Activated CD8-positive, alpha-beta memory T cell treated with anti-CD3 and anti-CD28 coated beads, Interleukin-2, amount 10 ng/mL, durations not matched to agents 7 days and 5 days (primary cell): ENCODE data around the gene FURIN. TPM values are rescaled to one million over a fixed set of nuclear protein-coding genes. Genes with fewer than 3 reads are reported as not detected.
A peak's percentile ranks its signal among the peaks of the same experiment; 100 is the strongest.

ENCODE experiments used
- ATAC-seq: fragments of 150-1000 bp; cut with Tn5 transposase; one replicate; pipeline ENCODE4 v1.10.0; 2021; ENCODE audit warnings: moderate library complexity
- CTCF ChIA-PET: fragments of 350-600 bp; sonication (Branson Sonifier 250); formaldehyde crosslinking; loops from one replicate; lab custom pipeline; 2021; ENCODE audit warnings: antibody characterized with exemption; lab: Charles Lee
- DNase-seq: peaks from one replicate; pipeline ENCODE4 v3.0.0-alpha.2; 2020
- H3K27ac Mint-ChIP-seq: one replicate; pipeline ENCODE4 v1.8.0; 2021; ENCODE audit warnings: mild to moderate bottlenecking, mixed read lengths
- H3K27me3 Mint-ChIP-seq: one replicate; pipeline ENCODE4 v1.8.0; 2021; ENCODE audit warnings: mixed read lengths
- H3K36me3 Mint-ChIP-seq: one replicate; pipeline ENCODE4 v1.8.0; 2021; ENCODE audit warnings: mild to moderate bottlenecking, mixed read lengths
- H3K4me1 Mint-ChIP-seq: one replicate; pipeline ENCODE4 v1.8.0; 2021; ENCODE audit warnings: mixed read lengths
- H3K4me3 Mint-ChIP-seq: one replicate; pipeline ENCODE4 v1.8.0; 2021; ENCODE audit warnings: mild to moderate bottlenecking, moderate library complexity, mixed read lengths
- H3K9me3 Mint-ChIP-seq: one replicate; pipeline ENCODE4 v1.8.0; 2022; ENCODE audit warnings: low read depth, mixed read lengths
- total RNA-seq, 2 experiments: library from RNA; stranded (reverse); gene quantifications; one replicate each; pipeline ENCODE4 v1.2.3, GENCODE V29; 2021

The FURIN gene
- total RNA-seq, 2 experiments from 2014 or later = 487 to 625 TPM

DNA sequence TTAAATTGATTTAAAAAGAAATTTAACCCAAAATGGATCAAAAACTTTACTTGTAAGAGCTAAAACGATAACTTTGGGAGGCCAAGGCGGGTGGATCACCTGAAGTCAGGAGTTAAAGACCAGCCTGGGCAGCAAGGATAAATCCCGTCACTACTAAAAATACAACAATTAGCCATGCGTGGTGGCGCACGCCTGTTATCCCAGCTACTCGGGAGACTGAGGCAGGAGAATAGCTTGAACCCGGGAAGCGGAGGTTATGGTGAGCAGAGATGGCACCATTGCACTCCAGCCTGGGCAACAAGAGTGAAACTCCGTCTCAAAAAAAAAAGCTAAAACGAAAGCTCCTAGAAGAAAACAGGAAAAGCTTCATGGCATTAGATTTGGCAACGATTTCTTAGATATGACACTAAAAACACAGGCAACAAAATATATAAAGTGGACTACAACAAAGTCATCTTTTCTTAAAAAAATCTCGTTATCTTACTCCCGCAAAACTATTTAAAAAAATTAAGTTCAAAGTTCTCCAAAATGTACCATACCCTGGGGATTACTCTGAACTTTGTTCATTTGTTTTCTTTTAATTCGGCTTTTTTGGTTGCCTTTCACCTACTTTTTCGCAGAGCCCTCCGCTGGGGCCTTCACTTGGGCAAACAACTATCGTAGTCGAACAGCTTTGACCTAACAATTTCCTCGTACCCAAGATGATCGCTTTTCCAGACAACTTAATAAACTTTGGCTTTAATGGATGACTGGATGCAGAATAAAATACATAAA, 61.0 kb downstream of the FURIN start:
- DNase-seq = no peak
- no peak for ATAC-seq
- peak overlapping the region; percentile 99 for H3K4me3 Mint-ChIP-seq
- H3K27me3 Mint-ChIP-seq = no peaks in the 10 kb centered on the region
- no peaks in the 10 kb centered on the region for H3K9me3 Mint-ChIP-seq
- peak overlapping the region; percentile 100 for H3K27ac Mint-ChIP-seq
- peaks cover 19% of the 10 kb centered on the region for H3K36me3 Mint-ChIP-seq
- H3K4me1 Mint-ChIP-seq = peaks cover 56% of the 10 kb centered on the region
- CTCF ChIA-PET = interaction anchor here (0.6 to 8.6 kb wide), 12 partner anchors 6 to 281 kb away, joined by 3 to 181 read pairs (median 4); partner anchors contain the start of genes BLM, MAN2A2, RCCD1 and VPS33B

DNA sequence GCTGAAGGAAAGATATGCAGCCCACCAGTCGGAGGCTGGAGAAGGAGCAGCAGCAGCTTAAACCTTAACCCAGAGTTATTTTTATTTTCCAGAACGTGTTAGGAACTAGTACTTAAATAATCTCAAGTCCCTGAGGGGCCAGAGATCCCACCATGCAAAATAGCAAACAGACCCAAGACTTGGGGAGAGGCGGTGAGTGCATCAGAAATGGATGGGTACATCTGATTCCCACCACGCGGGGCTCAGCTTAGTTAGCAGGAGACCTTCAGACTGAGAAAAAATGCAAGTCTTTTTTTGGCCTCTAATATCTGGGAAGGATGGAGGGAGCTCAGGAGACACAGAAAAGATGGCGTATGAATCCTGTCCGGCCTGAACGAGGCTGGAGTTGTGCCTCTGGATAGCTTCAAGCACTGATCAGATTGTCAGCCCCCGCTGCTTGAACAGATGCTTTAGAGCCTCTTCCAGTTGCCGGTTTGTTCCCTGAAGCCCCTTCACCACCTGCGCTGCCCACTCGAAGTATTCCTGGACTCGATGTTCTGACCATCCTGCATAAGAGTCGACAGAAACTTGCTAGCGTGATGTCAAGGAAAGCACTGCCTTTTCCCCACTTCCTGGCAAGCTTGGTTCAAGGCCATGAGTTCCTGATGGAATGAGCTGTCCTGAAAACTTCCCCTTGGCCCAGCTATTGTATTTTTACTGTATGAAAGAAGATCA, 62.6 kb downstream of the FURIN start:
- peaks cover 52% of the 10 kb centered on the region for H3K4me1 Mint-ChIP-seq
- CTCF ChIA-PET = interaction anchor here (0.7 to 8.6 kb wide), 42 partner anchors 8 to 621 kb away, joined by 3 to 181 read pairs (median 6); partner anchors contain the start of genes BLM, FES, MAN2A2 and RCCD1

DNA sequence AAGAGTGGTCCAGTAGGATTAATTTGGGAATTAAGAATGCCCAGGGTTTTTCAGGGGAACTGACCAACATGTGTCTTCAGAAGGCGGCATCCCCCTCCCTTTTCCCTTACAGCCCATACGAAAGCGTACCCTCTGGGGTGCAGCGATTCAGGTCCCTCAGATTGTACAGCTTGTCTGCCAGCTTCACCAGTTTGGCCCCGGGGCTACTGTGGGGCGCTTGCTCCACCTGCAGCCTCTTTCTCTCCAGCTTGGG, 63.1 kb downstream of the FURIN start:
- ATAC-seq (no peak), DNase-seq (no peak)
- Mint-ChIP-seq H3K27me3 (no peaks in the 10 kb centered on the region), H3K9me3 (no peaks in the 10 kb centered on the region), H3K36me3 (peaks cover 18% of the 10 kb centered on the region), H3K27ac (peak overlapping the region; percentile 100), H3K4me1 (peaks cover 56% of the 10 kb centered on the region), H3K4me3 (peak overlapping the region; percentile 99)
- CTCF ChIA-PET = interaction anchor here (0.7 to 8.6 kb wide), 44 partner anchors 8 to 621 kb away, joined by 3 to 181 read pairs (median 6); partner anchors contain the start of genes BLM, FES, MAN2A2 and RCCD1

More for the DNA sequence above, 62.6 kb downstream of the FURIN start:
- DNase-seq (no peak), ATAC-seq (no peak)
- Mint-ChIP-seq H3K4me3 (peak overlapping the region; percentile 99), H3K9me3 (no peaks in the 10 kb centered on the region), H3K36me3 (peaks cover 14% of the 10 kb centered on the region), H3K27me3 (no peaks in the 10 kb centered on the region), H3K27ac (peak overlapping the region; percentile 100)

DNA sequence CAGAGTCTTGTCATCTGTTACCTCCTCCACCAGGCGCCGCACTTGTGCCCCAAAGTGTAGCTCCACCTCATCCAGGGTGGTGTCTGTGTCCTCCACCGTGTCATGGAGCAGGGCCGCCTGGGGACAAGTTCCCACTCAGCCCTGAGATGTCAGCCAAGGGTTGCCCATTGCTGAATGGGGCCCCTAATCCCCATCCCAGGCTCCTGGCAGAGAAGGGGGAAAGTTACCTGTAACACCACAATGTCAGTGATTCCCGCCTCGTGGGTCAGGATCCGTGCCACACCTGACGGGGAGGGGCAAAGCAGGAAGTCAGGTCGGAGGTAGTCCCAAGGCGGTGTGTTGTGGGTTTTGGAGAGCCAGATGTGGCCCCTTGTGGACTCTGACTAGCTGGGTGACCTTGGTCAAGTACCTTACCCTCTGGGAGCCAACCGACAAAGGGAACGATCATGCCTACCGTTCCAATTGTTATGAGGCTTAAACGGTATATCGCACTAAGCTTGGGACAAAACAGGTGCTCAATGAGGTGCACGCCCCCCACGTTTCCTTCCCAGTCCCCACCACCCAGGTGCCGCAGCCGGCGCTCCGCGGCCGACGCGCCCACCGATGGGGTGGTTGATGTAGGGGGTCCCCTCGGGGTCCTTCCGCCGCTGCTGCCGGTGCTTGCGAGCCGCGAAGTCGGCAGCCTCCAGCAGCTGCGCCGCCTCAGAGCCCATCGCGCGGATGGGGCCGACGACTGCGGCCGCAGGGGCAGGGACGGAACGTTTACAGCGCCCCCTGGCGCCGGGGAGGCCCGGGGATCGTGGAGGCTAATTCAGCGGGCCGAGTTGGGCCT, 63.7 kb downstream of the FURIN start, which contains the start of gene HDDC3:
Gene HDDC3 (minus strand): TSS at position 722 of the 832 bp plus-strand sequence. CDS start 9 bp downstream, at position 713.
- peak within 1 kb of the TSS; percentile 100 for H3K27ac Mint-ChIP-seq
- no peaks in the 10 kb centered on the region for H3K27me3 Mint-ChIP-seq
- DNase-seq (peak; percentile 95), ATAC-seq (peak; percentile 52)
- CTCF ChIA-PET = interaction anchor here (0.6 to 8.6 kb wide), 60 partner anchors 9 to 833 kb away, joined by 3 to 181 read pairs (median 5); partner anchors contain the start of genes BLM, FES, FURIN and MAN2A2
- H3K36me3 Mint-ChIP-seq = peaks cover 20% of the 10 kb centered on the region
- no peaks in the 10 kb centered on the region for H3K9me3 Mint-ChIP-seq
- H3K4me3 Mint-ChIP-seq = peak within 1 kb of the TSS; percentile 99
- H3K4me1 Mint-ChIP-seq = peaks cover 62% of the 10 kb centered on the region

DNA sequence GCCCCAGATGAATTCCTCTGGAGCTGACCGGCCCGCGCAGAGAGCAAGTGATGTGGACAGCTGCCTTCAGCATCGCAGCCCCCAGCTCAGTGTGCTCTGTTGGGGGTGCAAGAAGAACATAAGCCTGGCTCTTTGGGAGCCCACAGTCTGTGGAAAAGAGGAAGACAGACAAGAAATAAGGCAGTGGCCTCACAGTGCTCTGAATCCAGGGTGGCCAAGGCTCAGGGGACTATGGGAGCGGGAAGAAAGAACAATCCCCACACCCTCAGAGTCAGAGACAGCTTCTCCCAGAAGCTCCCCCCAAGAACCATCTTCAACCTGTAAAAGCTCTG, 64.2 kb downstream of the FURIN start:
- H3K27ac Mint-ChIP-seq = peak overlapping the region; percentile 100
- peak overlapping the region; percentile 99 for H3K4me3 Mint-ChIP-seq
- no peak for ATAC-seq
- H3K27me3 Mint-ChIP-seq = no peaks in the 10 kb centered on the region
- CTCF ChIA-PET = interaction anchor here (0.7 to 8.6 kb wide), 43 partner anchors 8 to 833 kb away, joined by 3 to 181 read pairs (median 6); partner anchors contain the start of genes BLM, FES, FURIN and MAN2A2
- H3K4me1 Mint-ChIP-seq = peaks cover 63% of the 10 kb centered on the region
- no peak for DNase-seq
- no peaks in the 10 kb centered on the region for H3K9me3 Mint-ChIP-seq
- H3K36me3 Mint-ChIP-seq = peaks cover 20% of the 10 kb centered on the region

Other genes starting within 250 kb of the FURIN start
- 10 to 100 TPM; 83.4 to 92.7 TPM for gene BLM, start 151.2 kb upstream of the FURIN start, total RNA-seq
- gene FES, start 15.9 kb downstream of the FURIN start, total RNA-seq = 10 to 100 TPM; 55.7 to 61.2 TPM
- 100 to 1,000 TPM; 174 to 183 TPM for gene MAN2A2, start 34.7 kb downstream of the FURIN start, total RNA-seq
- 10 to 100 TPM; 33.2 to 39.3 TPM for gene HDDC3, start 64.0 kb downstream of the FURIN start, total RNA-seq
- gene UNC45A, start 66.7 kb downstream of the FURIN start, total RNA-seq = 10 to 100 TPM; 76.3 to 84.4 TPM
- gene RCCD1, start 86.3 kb downstream of the FURIN start, total RNA-seq = 10 to 100 TPM; 35.4 to 50.1 TPM
- gene PRC1, start 125.9 kb downstream of the FURIN start, total RNA-seq = 100 to 1,000 TPM; 152 to 208 TPM
- gene VPS33B, start 154.0 kb downstream of the FURIN start, total RNA-seq = 10 to 100 TPM; 19.5 to 24.1 TPM
- not detected for gene SV2B, start 231.7 kb downstream of the FURIN start, total RNA-seq